IMR-90 (cell line): Measurements from ENCODE around the gene TENM3. TPM values are rescaled to one million over a fixed set of nuclear protein-coding genes. Genes with fewer than 3 reads are reported as not detected.

Experiments used
- ATAC-seq: fragments of 200-7000 bp; cut with Tn5 transposase; 2 replicates; pipeline ENCODE4 v1.9.1; 2020; ENCODE audit warnings: low read depth, mild to moderate bottlenecking, moderate library complexity
- BruUV-seq: library from RNA; stranded (reverse); fragments of 400-500 nt; replicated peaks from 2 replicates; lab custom pipeline; 2021; lab: Mats Ljungman, UMichigan
- CTCF ChIA-PET: fragments of 300-600 bp; formaldehyde crosslinking; extraction: SDS; loops from one replicate; lab custom pipeline; 2021; ENCODE audit warnings: antibody characterized with exemption; lab: Yijun Ruan, JAX
- POLR2A ChIA-PET: fragments of 300-600 bp; sonication (Branson Sonifier 250); formaldehyde crosslinking; loops from one replicate; lab custom pipeline; 2022; ENCODE audit warnings: antibody characterized with exemption; ENCODE audit not compliant: unreplicated experiment; lab: Charles Lee
- DNase-seq: peaks from one replicate; pipeline ENCODE4 v3.0.0; 2013
- H2AFZ ChIP-seq: replicated peaks from 2 replicates; pipeline ENCODE3; 2013; ENCODE audit warnings: low read length, mild to moderate bottlenecking; ENCODE audit not compliant: poor library complexity
- H2AK5ac ChIP-seq: 2 replicates; pipeline ENCODE4 v1.6.1; 2013; ENCODE audit warnings: low read depth, low read length, inconsistent platforms
- H2AK9ac ChIP-seq: replicated peaks from 2 replicates; pipeline ENCODE3; 2013; ENCODE audit warnings: mild to moderate bottlenecking, low read depth, low read length, moderate library complexity; ENCODE audit not compliant: poor library complexity
- H2BK120ac ChIP-seq: 2 replicates; pipeline ENCODE4 v1.6.1; 2013; ENCODE audit warnings: low read depth, low read length, inconsistent platforms
- H2BK15ac ChIP-seq: 3 replicates; pipeline ENCODE4 v1.6.1; 2013; ENCODE audit warnings: low read depth, low read length, inconsistent platforms
- H2BK20ac ChIP-seq: 2 replicates; pipeline ENCODE4 v1.6.1; 2013; ENCODE audit warnings: low read depth, mild to moderate bottlenecking, inconsistent platforms, low read length, moderate library complexity
- H2BK5ac ChIP-seq: 2 replicates; pipeline ENCODE4 v1.6.1; 2013; ENCODE audit warnings: mild to moderate bottlenecking, low read depth, low read length, inconsistent platforms; ENCODE audit not compliant: poor library complexity, severe bottlenecking
- H3K14ac ChIP-seq: replicated peaks from 2 replicates; pipeline ENCODE4 v1.6.1; 2013; ENCODE audit warnings: low read depth, low read length, inconsistent platforms
- H3K18ac ChIP-seq: 2 replicates; pipeline ENCODE4 v1.6.1; 2013; ENCODE audit warnings: low read depth, low read length, control low read depth
- H3K23ac ChIP-seq: 2 replicates; pipeline ENCODE4 v1.6.1; 2013; ENCODE audit warnings: low read depth, low read length, inconsistent platforms
- H3K27ac ChIP-seq: 2 replicates; pipeline ENCODE4 v1.5.1; 2013; ENCODE audit warnings: mild to moderate bottlenecking, control low read depth, low read length; ENCODE audit not compliant: insufficient read depth
- H3K27me3 ChIP-seq: 2 replicates; pipeline ENCODE4 v1.6.1; 2013; ENCODE audit warnings: low read length; ENCODE audit not compliant: control insufficient read depth, insufficient read depth
- H3K36me3 ChIP-seq: 2 replicates; pipeline ENCODE4 v1.6.1; 2013; ENCODE audit warnings: low read length, mixed read lengths; ENCODE audit not compliant: control insufficient read depth, insufficient read depth
- H3K4ac ChIP-seq: 2 replicates; pipeline ENCODE4 v1.6.1; 2013; ENCODE audit warnings: low read depth, low read length, inconsistent platforms
- H3K4me1 ChIP-seq: 2 replicates; pipeline ENCODE4 v1.6.1; 2013; ENCODE audit warnings: low read length, mixed read lengths; ENCODE audit not compliant: control insufficient read depth, insufficient read depth
- H3K4me2 ChIP-seq: 2 replicates; pipeline ENCODE4 v1.6.1; 2013; ENCODE audit warnings: low read depth, mild to moderate bottlenecking, control low read depth, low read length, moderate library complexity
- H3K4me3 ChIP-seq: 2 replicates; pipeline ENCODE4 v1.5.1; 2013; ENCODE audit warnings: low read depth, mild to moderate bottlenecking, control low read depth, low read length, moderate library complexity; ENCODE audit not compliant: insufficient read depth
- H3K56ac ChIP-seq: 2 replicates; pipeline ENCODE4 v1.6.1; 2013; ENCODE audit warnings: low read length, inconsistent platforms; ENCODE audit not compliant: insufficient read depth; ENCODE audit errors: extremely low read depth
- H3K79me1 ChIP-seq, 2 experiments: 2 replicates each; pipeline ENCODE4 v1.6.1; 2013; ENCODE audit warnings: low read length in 2 of 2, inconsistent platforms in 1 of 2, low read depth in 1 of 2
- H3K9ac ChIP-seq: 2 replicates; pipeline ENCODE4 v1.6.1; 2013; ENCODE audit warnings: low read depth, low read length, control low read depth
- H3K9me1 ChIP-seq: 2 replicates; pipeline ENCODE4 v1.6.1; 2013; ENCODE audit warnings: low read length, inconsistent platforms; ENCODE audit not compliant: insufficient read depth
- H3K9me3 ChIP-seq: 2 replicates; pipeline ENCODE4 v1.6.1; 2013; ENCODE audit warnings: low read length; ENCODE audit not compliant: control insufficient read depth, insufficient read depth
- H4K20me1 ChIP-seq: 2 replicates; pipeline ENCODE4 v1.6.1; 2013; ENCODE audit warnings: low read length, inconsistent platforms; ENCODE audit not compliant: insufficient read depth
- H4K5ac ChIP-seq: 2 replicates; pipeline ENCODE4 v1.6.1; 2013; ENCODE audit warnings: mild to moderate bottlenecking, low read depth, low read length, control low read depth
- H4K8ac ChIP-seq, 2 experiments: 2 replicates each; pipeline ENCODE4 v1.6.1; 2013; ENCODE audit warnings: low read depth in 2 of 2, low read length in 2 of 2, control low read depth in 1 of 2, inconsistent platforms in 1 of 2
- H4K91ac ChIP-seq: 2 replicates; pipeline ENCODE4 v1.6.1; 2013; ENCODE audit warnings: low read depth, low read length, inconsistent platforms; ENCODE audit not compliant: insufficient read depth
- NFE2L2 ChIP-seq: fragments of 150-350 bp; IDR thresholded peaks from 2 replicates; pipeline ENCODE4 v1.6.1; 2016; ENCODE audit warnings: low read depth, mild to moderate bottlenecking, low read length
- SMC3 ChIP-seq: fragments of 150-350 bp; IDR thresholded peaks from 2 replicates; pipeline ENCODE4 v1.6.1; 2016; ENCODE audit warnings: low read depth, mild to moderate bottlenecking, antibody characterized with exemption, low read length, moderate library complexity
- WGBS, 2 experiments: methylation state at CpG; one replicate each; pipeline versions ENCODE4 v1.1.5 to v1.1.7; 2013; ENCODE audit warnings: missing lambda C conversion rate in 2 of 2; ENCODE audit not compliant: insufficient read length in 1 of 2; ENCODE audit errors: extremely low coverage in 2 of 2; 5-methylcytosine and 5-hydroxymethylcytosine counted together
- dilution Hi-C: fragments of 300-500 bp; cut with HindIII; formaldehyde crosslinking; loops from one replicate; pipeline ENCODE4 v1.14.3; 2018; ENCODE audit warnings: low sequenced_read_pairs; ENCODE audit not compliant: unreplicated experiment
- in situ Hi-C: fragments of 300-500 bp; cut with MboI; formaldehyde crosslinking; loops from 3 replicates; pipeline ENCODE4 v1.14.3; 2019; ENCODE audit warnings: low sequenced_read_pairs, inconsistent platforms, mixed read lengths
- intact Hi-C: fragments of 100-400 bp; cut with micrococcal nuclease; formaldehyde crosslinking; loops from 2 replicates; pipeline ENCODE4 v1.10.0; 2022
- polyA plus RNA-seq, 3 experiments: library from polyadenylated mRNA; depleted of rRNA; stranded (reverse); fragments of >200 nt; gene quantifications; 2 replicates each; pipeline ENCODE4 v1.2.3, GENCODE V29; 2012; ENCODE audit warnings: low replicate concordance in 1 of 3
- total RNA-seq: library from RNA; depleted of rRNA; stranded (reverse); fragments of >200 nt; gene quantifications from 2 replicates; pipeline ENCODE4 v1.2.3, GENCODE V29; 2012

Gene TENM3
- total and polyA plus RNA-seq, 2 of the 4 experiments (the other 2 are of a cell fraction): 29.9 to 173 TPM

- no peak overlapping the region for H2BK15ac ChIP-seq
- TF ChIP-seq SMC3 (no peak), NFE2L2 (no peak)
- WGBS, 2 experiments: no CpG with 5 or more reads among the region's 1 CpG
- H3K14ac ChIP-seq: no peak overlapping the region
- H2BK20ac ChIP-seq: no peak overlapping the region
- H4K91ac ChIP-seq: no peak overlapping the region
- H2BK120ac ChIP-seq: no peak overlapping the region
- in situ Hi-C loops (loop anchor here (10.0 to 25.0 kb wide), 2 partner anchors 339 to 796 kb away; no protein-coding TSS in a partner anchor), dilution Hi-C loops (no loop called here), intact Hi-C loops (no loop called here)
- no peak overlapping the region for H3K23ac ChIP-seq
- H4K5ac ChIP-seq: no peak overlapping the region
- H3K27me3 ChIP-seq: no peaks in the 10 kb centered on the region
- no peaks in the 10 kb centered on the region for H3K4me1 ChIP-seq
- no peaks in the 10 kb centered on the region for H3K9me3 ChIP-seq
- H2AK5ac ChIP-seq: no peak overlapping the region
- H3K4me3 ChIP-seq: no peak overlapping the region
- ChIA-PET CTCF (interaction anchor here (0.6 to 0.7 kb wide), 3 partner anchors 50 to 312 kb away, joined by 3 to 5 read pairs (median 3); no protein-coding TSS in a partner anchor), POLR2A (no interaction called here)
- DNase-seq: no peak
- H3K79me1 ChIP-seq: peaks cover 0 to under 1% of the 10 kb centered on the region in 2 experiments; a peak in 1 of 4 replicates
- no peak overlapping the region for H3K9ac ChIP-seq
- no peak overlapping the region for H3K56ac ChIP-seq
- no peak overlapping the region for H3K27ac ChIP-seq
- no peaks in the 10 kb centered on the region for H3K36me3 ChIP-seq
- no peak overlapping the region for H3K4ac ChIP-seq
- no peak overlapping the region for H2AK9ac ChIP-seq
- no peak for ATAC-seq
- H4K8ac ChIP-seq: no peak overlapping the region
- H3K9me1 ChIP-seq: no peaks in the 10 kb centered on the region
- no peaks in the 10 kb centered on the region for H4K20me1 ChIP-seq
- no peak overlapping the region for H2AFZ ChIP-seq
- no TSS peak for BruUV-seq
- no peak overlapping the region for H3K18ac ChIP-seq
- H2BK5ac ChIP-seq: no peak overlapping the region
- H3K4me2 ChIP-seq: no peak overlapping the region
Measured at GRCh38 chr4:182465979-182466378, 222.8 kb downstream of the TENM3 start.
